Upper lobe of right lung (tissue), 1 donor: ENCODE measurements around the gene ST8SIA2. TPM values are rescaled to one million over a fixed set of nuclear protein-coding genes. Genes with fewer than 3 reads are reported as not detected.

Experiments used
- ATAC-seq: fragments of 200-7000 bp; cut with Tn5 transposase; one replicate; pipeline ENCODE4 v1.9.1; 2020; ENCODE audit warnings: mild to moderate bottlenecking, moderate library complexity
- DNase-seq: peaks from one replicate; pipeline ENCODE4 v3.0.0-alpha.2; 2020
- H3K27ac ChIP-seq: fragments of 200-600 bp; one replicate; pipeline ENCODE4 v1.8.0; 2022
- H3K27me3 ChIP-seq: fragments of 200-600 bp; one replicate; pipeline ENCODE4 v1.8.0; 2022; ENCODE audit warnings: mild to moderate bottlenecking
- H3K36me3 ChIP-seq: fragments of 200-600 bp; one replicate; pipeline ENCODE4 v1.8.0; 2022
- H3K4me1 ChIP-seq: fragments of 200-600 bp; one replicate; pipeline ENCODE4 v1.8.0; 2022
- H3K4me3 ChIP-seq: fragments of 200-600 bp; one replicate; pipeline ENCODE4 v1.8.0; 2022; ENCODE audit warnings: mild to moderate bottlenecking
- H3K9me3 ChIP-seq: fragments of 200-600 bp; one replicate; pipeline ENCODE4 v1.8.0; 2022
- CTCF ChIP-seq: fragments of 200-600 bp; IDR thresholded peaks from one replicate; pipeline ENCODE4 v1.8.0; 2022; ENCODE audit warnings: antibody characterized with exemption
- intact Hi-C: fragments of 100-400 bp; cut with DNase I; formaldehyde crosslinking; loops from one replicate; pipeline ENCODE4 v1.11.0; 2022
- total RNA-seq: library from RNA; stranded (reverse); fragmentation: NEBNext Ultra II Directional; extraction: Animal tissue kit (Norgen Biotek cat#: 25700); gene quantifications from one replicate; pipeline ENCODE4 v1.2.1, GENCODE V29; 2021
- donor health status: DM: no; HTN: yes; CAD: no; lungs with severe emphysema.

ST8SIA2 gene
- total RNA-seq, 1 donor from 2014 or later = not detected

DNA sequence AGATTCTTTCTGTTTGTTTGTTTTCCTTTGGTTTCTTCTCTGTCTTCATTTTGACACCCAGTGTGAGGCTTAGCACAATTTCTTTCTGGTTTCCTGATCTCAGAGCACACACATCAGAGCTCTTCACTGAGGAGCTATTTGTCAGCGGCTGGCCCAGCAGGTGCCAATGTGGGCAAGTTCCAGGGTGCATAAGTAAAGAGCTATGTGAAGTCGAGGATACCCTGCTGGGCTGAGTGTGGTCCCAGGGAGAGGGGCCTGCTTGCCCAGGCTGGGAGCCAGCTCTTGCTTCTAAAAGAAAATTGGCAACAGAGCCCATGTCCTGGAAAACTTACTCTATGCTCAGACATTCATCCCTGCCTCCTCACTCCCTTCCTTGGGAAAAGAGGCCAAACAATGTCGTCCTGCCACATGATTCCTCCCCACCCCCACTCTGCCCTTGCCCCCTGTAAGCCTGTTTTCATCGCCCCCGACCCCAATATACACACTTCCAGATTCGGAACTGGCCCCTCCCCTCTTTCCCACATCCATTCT, 101.2 kb downstream of the ST8SIA2 start:
- no peak overlapping the region for H3K4me3 ChIP-seq
- no peak overlapping the region for H3K27ac ChIP-seq
- no peak for ATAC-seq
- no peak for TF ChIP-seq CTCF
- H3K4me1 ChIP-seq = no peaks in the 10 kb centered on the region
- intact Hi-C loops = no loop called here
- DNase-seq = no peak
- H3K27me3 ChIP-seq = peaks cover 9% of the 10 kb centered on the region
- no peaks in the 10 kb centered on the region for H3K9me3 ChIP-seq
- no peaks in the 10 kb centered on the region for H3K36me3 ChIP-seq

GRCh38 chr15:92495446-92495845, 101.8 kb downstream of the ST8SIA2 start:
- TF ChIP-seq CTCF = no peak
- Histone ChIP-seq H3K9me3 (no peaks in the 10 kb centered on the region), H3K4me3 (no peak overlapping the region), H3K4me1 (no peaks in the 10 kb centered on the region), H3K36me3 (no peaks in the 10 kb centered on the region), H3K27ac (no peak overlapping the region), H3K27me3 (peaks cover 11% of the 10 kb centered on the region)
- intact Hi-C loops = no loop called here
- ATAC-seq (no peak), DNase-seq (no peak)

GRCh38 chr15:92499731-92500530, 106.2 kb downstream of the ST8SIA2 start:
- Histone ChIP-seq H3K9me3 (no peaks in the 10 kb centered on the region), H3K27me3 (peaks cover 11% of the 10 kb centered on the region), H3K4me3 (no peak overlapping the region), H3K4me1 (no peaks in the 10 kb centered on the region), H3K27ac (no peak overlapping the region), H3K36me3 (no peaks in the 10 kb centered on the region)
- intact Hi-C loops = no loop called here
- DNase-seq (no peak), ATAC-seq (no peak)
- TF ChIP-seq CTCF = no peak

GRCh38 chr15:92502336-92502735, 108.7 kb downstream of the ST8SIA2 start:
- Histone ChIP-seq H3K4me1 (no peaks in the 10 kb centered on the region), H3K9me3 (peaks cover 7% of the 10 kb centered on the region), H3K27me3 (peaks cover 8% of the 10 kb centered on the region), H3K27ac (no peak overlapping the region), H3K36me3 (no peaks in the 10 kb centered on the region), H3K4me3 (no peak overlapping the region)
- intact Hi-C loops = no loop called here
- no peak for TF ChIP-seq CTCF
- no peak for DNase-seq
- no peak for ATAC-seq

DNA sequence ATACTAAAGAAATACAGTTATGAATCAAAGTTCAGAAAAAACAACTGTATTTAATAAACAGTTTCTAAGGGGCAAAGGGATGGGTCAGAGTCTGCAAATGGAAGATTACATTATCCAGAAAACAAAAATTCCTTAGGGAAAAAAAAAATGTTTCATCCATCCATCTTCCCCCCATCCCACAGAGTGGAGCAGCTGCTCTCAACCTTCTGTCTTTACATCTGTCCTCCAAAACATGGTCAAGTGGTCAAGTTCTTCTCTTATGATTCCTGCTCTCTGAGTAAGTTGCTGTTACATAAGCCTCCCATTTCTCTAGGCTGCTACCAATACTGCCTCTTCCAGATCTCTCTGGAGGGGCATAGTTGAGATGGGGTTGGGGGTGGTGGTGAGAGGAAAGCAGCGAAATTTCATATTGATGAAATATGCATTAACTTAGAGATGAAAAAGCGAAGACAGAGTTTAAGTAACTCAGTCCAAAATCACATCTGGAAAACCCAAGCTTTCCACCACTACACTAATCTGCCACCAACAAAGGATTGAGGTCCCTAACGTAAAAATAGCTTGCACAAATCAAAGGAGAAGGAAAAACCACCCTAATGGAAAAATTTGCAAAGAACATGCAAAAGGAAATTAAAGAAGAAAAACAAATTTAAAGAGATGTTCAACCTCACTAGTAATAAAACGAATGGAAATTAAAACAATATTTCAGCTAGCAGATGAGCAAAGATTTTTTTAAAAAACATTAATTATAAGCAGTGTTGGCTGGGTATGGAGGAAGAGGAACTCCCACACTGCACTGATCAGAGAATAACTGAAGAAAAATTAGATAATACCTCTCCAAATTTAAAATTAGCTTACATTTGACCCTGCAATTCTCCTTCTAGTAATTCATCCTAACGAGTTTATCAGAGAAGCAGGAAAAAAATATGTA, 109.5 kb downstream of the ST8SIA2 start:
- Histone ChIP-seq H3K27me3 (peaks cover 6% of the 10 kb centered on the region), H3K9me3 (peaks cover 10% of the 10 kb centered on the region), H3K4me1 (no peaks in the 10 kb centered on the region), H3K27ac (no peak overlapping the region), H3K36me3 (no peaks in the 10 kb centered on the region), H3K4me3 (no peak overlapping the region)
- ATAC-seq = no peak
- no peak for DNase-seq
- intact Hi-C loops = no loop called here
- no peak for TF ChIP-seq CTCF
